ENCODE measurements around the gene GPR68. TPM values are rescaled to one million over a fixed set of nuclear protein-coding genes. Genes with fewer than 3 reads are reported as not detected.

Gene GPR68
- polyA plus RNA-seq, 1 donor (not counting 4 experiments of a cell fraction or from before 2014, with no cell fraction given) = 1.2 TPM

DNA sequence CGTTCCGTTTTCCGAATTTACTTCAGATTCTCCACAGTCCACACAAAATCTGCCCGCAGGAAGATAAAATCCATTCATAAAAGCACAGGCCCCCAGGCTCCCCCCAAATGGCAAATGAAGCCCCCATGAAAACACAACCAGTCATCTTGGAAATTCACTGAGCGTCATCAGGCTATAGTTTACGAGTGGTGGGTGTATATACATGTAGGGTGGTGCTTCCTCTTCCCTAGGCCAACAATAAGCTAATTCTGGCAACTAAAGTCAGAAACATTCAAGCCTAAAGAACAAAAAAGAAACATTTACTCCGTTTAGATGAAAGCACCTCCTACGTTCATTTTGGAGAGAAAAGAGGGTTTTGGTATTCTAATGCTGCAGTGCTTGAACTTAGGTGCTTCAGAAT lies 5.8 kb downstream of the GPR68 start:
- Histone ChIP-seq H3K4me1 (ENCODE audit: control insufficient read depth, extremely low read depth, insufficient read depth, low read length) (peaks cover 9% of the 10 kb centered on the region), H4K20me1 (ENCODE audit: control insufficient read depth, extremely low read depth, insufficient read depth, low read length) (no peaks in the 10 kb centered on the region), H3K27ac (ENCODE audit: control insufficient read depth, insufficient read depth, low read length) (no peak overlapping the region), H2AFZ (ENCODE audit: control insufficient read depth, low read length) (no peak overlapping the region), H3K79me2 (ENCODE audit: control insufficient read depth, insufficient read depth, low read length) (no peaks in the 10 kb centered on the region), H3K36me3 (ENCODE audit: control insufficient read depth in 2 of 2, extremely low read depth in 1 of 2, insufficient read depth in 2 of 2, low read length in 2 of 2) (no peaks in the 10 kb centered on the region), H3K9ac (ENCODE audit: control insufficient read depth, extremely low read depth, insufficient read depth, low read length) (no peak overlapping the region), H3K4me2 (ENCODE audit: control insufficient read depth, extremely low read depth, insufficient read depth, low read depth, low read length) (no peak overlapping the region), H3K4me3 (ENCODE audit: control insufficient read depth in 2 of 3, extremely low read depth in 1 of 3, insufficient read depth in 2 of 3, low read depth in 1 of 3, low read length in 3 of 3) (no peak overlapping the region), H3K9me1 (ENCODE audit: control insufficient read depth, extremely low read depth, insufficient read depth, low read length) (peaks cover under 1% of the 10 kb centered on the region), H3K9me3 (ENCODE audit: control insufficient read depth, low read depth, low read length) (no peaks in the 10 kb centered on the region), H3K27me3 (ENCODE audit: control insufficient read depth, extremely low read depth, insufficient read depth, low read length) (no peaks in the 10 kb centered on the region)
- no peak for DNase-seq (ENCODE audit: low read depth, low spot score)
- dilution Hi-C loops (cut with MboI; ENCODE audit: extremely low pct_ligation_motif_present, low sequenced_read_pairs) = no loop called here
- TF ChIP-seq, protein P1, sequence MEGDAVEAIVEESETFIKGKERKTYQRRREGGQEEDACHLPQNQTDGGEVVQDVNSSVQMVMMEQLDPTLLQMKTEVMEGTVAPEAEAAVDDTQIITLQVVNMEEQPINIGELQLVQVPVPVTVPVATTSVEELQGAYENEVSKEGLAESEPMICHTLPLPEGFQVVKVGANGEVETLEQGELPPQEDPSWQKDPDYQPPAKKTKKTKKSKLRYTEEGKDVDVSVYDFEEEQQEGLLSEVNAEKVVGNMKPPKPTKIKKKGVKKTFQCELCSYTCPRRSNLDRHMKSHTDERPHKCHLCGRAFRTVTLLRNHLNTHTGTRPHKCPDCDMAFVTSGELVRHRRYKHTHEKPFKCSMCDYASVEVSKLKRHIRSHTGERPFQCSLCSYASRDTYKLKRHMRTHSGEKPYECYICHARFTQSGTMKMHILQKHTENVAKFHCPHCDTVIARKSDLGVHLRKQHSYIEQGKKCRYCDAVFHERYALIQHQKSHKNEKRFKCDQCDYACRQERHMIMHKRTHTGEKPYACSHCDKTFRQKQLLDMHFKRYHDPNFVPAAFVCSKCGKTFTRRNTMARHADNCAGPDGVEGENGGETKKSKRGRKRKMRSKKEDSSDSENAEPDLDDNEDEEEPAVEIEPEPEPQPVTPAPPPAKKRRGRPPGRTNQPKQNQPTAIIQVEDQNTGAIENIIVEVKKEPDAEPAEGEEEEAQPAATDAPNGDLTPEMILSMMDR (optimal IDR thresholded peaks at IDR 0.05 in 1 of 3, IDR thresholded peaks at IDR 0.05 in 1 of 3, conservative IDR thresholded peaks at IDR 0.05 in 1 of 3; ENCODE audit: extremely low read depth in 1 of 3, insufficient read depth in 2 of 3, low read length in 3 of 3) = no peak
- TF ChIP-seq EZH2 (IDR thresholded peaks at IDR 0.05; ENCODE audit: low read length) = no peak
- FAIRE-seq = no peak

DNA sequence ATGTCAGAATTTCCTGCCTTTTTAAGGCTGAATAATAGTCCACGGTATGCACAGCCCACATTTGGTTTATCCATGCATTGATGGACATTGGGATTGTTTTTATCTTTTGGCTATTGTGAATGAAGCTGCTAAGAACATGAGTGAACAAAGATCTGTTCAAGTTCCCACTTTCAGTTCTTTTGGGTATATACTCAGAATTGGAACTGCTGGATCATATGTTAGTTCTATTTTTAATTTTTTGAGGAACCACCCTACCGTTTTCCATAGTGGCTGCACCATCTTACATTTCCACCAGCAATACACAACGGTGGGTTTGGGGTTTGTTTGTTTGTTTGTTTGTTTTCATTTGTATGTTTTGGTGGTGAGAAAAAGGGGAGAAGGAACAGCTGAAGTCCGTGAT lies 6.4 kb downstream of the GPR68 start:
- Histone ChIP-seq H3K27ac (ENCODE audit: control insufficient read depth, insufficient read depth, low read length) (no peak overlapping the region), H3K4me3 (ENCODE audit: control insufficient read depth in 2 of 3, extremely low read depth in 1 of 3, insufficient read depth in 2 of 3, low read depth in 1 of 3, low read length in 3 of 3) (no peak overlapping the region), H4K20me1 (ENCODE audit: control insufficient read depth, extremely low read depth, insufficient read depth, low read length) (no peaks in the 10 kb centered on the region), H3K27me3 (ENCODE audit: control insufficient read depth, extremely low read depth, insufficient read depth, low read length) (no peaks in the 10 kb centered on the region), H3K9me1 (ENCODE audit: control insufficient read depth, extremely low read depth, insufficient read depth, low read length) (no peaks in the 10 kb centered on the region), H3K4me2 (ENCODE audit: control insufficient read depth, extremely low read depth, insufficient read depth, low read depth, low read length) (no peak overlapping the region), H3K4me1 (ENCODE audit: control insufficient read depth, extremely low read depth, insufficient read depth, low read length) (peaks cover 3% of the 10 kb centered on the region), H2AFZ (ENCODE audit: control insufficient read depth, low read length) (no peak overlapping the region), H3K79me2 (ENCODE audit: control insufficient read depth, insufficient read depth, low read length) (no peaks in the 10 kb centered on the region), H3K9me3 (ENCODE audit: control insufficient read depth, low read depth, low read length) (no peaks in the 10 kb centered on the region), H3K36me3 (ENCODE audit: control insufficient read depth in 2 of 2, extremely low read depth in 1 of 2, insufficient read depth in 2 of 2, low read length in 2 of 2) (no peaks in the 10 kb centered on the region), H3K9ac (ENCODE audit: control insufficient read depth, extremely low read depth, insufficient read depth, low read length) (no peak overlapping the region)
- no peak for DNase-seq (ENCODE audit: low read depth, low spot score)
- TF ChIP-seq, protein P1 (optimal IDR thresholded peaks at IDR 0.05 in 1 of 3, IDR thresholded peaks at IDR 0.05 in 1 of 3, conservative IDR thresholded peaks at IDR 0.05 in 1 of 3; ENCODE audit: extremely low read depth in 1 of 3, insufficient read depth in 2 of 3, low read length in 3 of 3) = no peak
- no peak for TF ChIP-seq EZH2 (IDR thresholded peaks at IDR 0.05; ENCODE audit: low read length)
- dilution Hi-C loops (cut with MboI; ENCODE audit: extremely low pct_ligation_motif_present, low sequenced_read_pairs) = no loop called here
- FAIRE-seq = no peak

Data from keratinocyte (primary cell).